ENCODE data around the gene AGPAT1.

The AGPAT1 gene

DNA sequence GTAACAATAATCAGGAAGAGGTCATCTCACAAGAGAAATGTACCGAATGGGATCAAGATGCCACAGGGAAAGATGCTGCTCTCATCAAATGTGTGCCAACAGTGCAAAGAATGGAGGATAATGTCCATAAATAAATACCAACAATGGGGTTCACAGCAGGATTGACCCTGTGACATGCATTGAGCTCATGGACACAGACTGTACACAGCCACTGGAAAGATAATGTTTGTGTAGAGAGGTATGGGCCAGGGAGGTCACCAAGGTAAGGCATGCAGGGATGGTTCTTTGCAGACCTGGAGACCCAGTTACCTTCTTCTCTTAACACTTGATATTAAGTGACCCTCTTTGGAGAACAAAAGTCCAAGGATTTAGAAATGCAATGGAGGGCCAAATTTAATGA lies 1.5 kb downstream of the AGPAT1 start:
- Mint-ChIP-seq H3K36me3 (ENCODE audit: low read depth) (peaks cover 31% of the 10 kb centered on the region), H3K27ac (no peak overlapping the region)
- DNase-seq, result no peak

DNA sequence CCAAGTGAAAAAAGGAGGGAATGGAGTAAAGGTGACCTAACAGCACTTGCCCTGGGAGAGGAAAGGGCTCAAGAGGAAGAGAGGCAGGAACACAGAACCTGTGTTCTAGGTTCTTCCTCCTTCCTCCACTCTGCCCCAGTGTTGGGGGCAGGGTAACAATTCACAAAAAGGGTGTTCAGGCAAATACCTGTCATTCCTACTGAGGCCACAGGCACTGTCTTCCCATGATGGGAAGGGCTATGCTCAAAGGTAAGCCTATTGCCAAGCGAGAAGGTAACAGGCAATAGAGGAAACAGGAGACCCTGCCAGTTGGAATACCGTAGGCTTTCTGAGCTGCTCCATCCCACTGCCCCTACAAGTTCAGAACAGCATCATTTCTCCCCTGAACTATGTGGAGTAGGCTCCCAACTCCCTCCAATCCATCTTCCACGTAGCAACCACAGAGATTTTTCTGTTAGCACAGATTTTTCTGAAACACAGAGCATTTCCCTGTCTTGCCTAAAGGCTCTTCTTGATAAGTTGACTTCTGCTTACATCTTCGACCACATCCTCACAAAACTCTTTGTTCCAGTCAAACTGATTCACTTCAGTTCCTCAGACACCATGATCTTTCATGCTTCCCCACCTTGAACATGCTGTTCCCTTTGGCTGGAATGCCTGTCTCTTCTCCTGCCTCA lies 2.7 kb downstream of the AGPAT1 start:
- no peaks in the 10 kb centered on the region for H3K27me3 Mint-ChIP-seq
- peaks cover 47% of the 10 kb centered on the region for H3K4me1 Mint-ChIP-seq (ENCODE audit: low read depth)
- no peak for DNase-seq
- peaks cover 31% of the 10 kb centered on the region for H3K36me3 Mint-ChIP-seq (ENCODE audit: low read depth)
- H3K27ac Mint-ChIP-seq, result peak overlapping the region; percentile 20
- no peaks in the 10 kb centered on the region for H3K9me3 Mint-ChIP-seq
- no peak overlapping the region for H3K4me3 Mint-ChIP-seq

More for the DNA sequence above, 1.5 kb downstream of the AGPAT1 start:
- Mint-ChIP-seq H3K4me3 (peak overlapping the region; percentile 94), H3K9me3 (no peaks in the 10 kb centered on the region), H3K4me1 (ENCODE audit: low read depth) (peaks cover 56% of the 10 kb centered on the region), H3K27me3 (no peaks in the 10 kb centered on the region)

DNA sequence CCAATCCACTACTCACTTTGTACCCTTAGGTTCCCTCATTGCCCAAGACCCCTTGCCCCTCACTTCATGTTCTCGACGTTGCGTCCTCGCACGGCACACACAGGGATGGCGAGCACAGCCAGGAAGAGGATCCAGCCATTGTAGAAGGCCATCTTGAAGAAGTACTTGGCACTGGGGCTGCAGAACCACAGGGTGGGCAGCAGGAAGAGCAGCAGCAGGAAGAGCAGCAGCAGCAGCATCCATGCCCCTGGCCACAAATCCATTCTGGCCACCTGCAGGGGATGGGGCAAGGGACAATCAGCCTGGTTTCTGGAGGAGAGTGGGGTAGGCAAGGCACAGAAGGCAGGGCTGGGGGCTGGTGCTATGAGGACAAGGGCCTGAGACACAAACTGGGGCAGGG lies 4.7 kb downstream of the AGPAT1 start:
- Mint-ChIP-seq H3K27ac (no peak overlapping the region), H3K4me3 (no peak overlapping the region), H3K27me3 (no peaks in the 10 kb centered on the region), H3K9me3 (no peaks in the 10 kb centered on the region), H3K36me3 (ENCODE audit: low read depth) (peaks cover 48% of the 10 kb centered on the region), H3K4me1 (ENCODE audit: low read depth) (peaks cover 33% of the 10 kb centered on the region)
- peak; percentile 15 for DNase-seq

DNA sequence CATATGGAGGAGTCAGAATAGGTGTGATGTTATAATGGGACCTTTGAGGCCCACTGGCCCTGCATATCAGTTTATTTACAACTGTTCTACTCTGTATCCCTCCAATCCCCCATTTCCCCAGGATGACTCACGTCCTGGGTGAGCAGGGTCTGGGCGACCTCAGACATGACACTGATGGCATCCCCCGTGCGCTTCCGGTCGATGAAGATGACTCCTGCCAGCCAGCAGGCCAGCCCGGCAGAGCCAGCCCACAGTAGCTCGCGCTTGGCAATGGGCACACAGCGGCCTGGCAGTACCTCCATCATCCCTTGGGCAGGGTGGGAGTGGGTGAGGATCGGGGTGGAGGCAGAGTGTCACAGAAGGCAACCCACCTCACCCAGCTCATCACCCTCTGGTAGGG lies 5.6 kb downstream of the AGPAT1 start:
- no peak overlapping the region for H3K27ac Mint-ChIP-seq
- peaks cover 56% of the 10 kb centered on the region for H3K36me3 Mint-ChIP-seq (ENCODE audit: low read depth)
- DNase-seq, result peak; percentile 19
- H3K4me3 Mint-ChIP-seq, result no peak overlapping the region
- H3K27me3 Mint-ChIP-seq, result no peaks in the 10 kb centered on the region
- no peaks in the 10 kb centered on the region for H3K9me3 Mint-ChIP-seq
- H3K4me1 Mint-ChIP-seq (ENCODE audit: low read depth), result peaks cover 30% of the 10 kb centered on the region

DNA sequence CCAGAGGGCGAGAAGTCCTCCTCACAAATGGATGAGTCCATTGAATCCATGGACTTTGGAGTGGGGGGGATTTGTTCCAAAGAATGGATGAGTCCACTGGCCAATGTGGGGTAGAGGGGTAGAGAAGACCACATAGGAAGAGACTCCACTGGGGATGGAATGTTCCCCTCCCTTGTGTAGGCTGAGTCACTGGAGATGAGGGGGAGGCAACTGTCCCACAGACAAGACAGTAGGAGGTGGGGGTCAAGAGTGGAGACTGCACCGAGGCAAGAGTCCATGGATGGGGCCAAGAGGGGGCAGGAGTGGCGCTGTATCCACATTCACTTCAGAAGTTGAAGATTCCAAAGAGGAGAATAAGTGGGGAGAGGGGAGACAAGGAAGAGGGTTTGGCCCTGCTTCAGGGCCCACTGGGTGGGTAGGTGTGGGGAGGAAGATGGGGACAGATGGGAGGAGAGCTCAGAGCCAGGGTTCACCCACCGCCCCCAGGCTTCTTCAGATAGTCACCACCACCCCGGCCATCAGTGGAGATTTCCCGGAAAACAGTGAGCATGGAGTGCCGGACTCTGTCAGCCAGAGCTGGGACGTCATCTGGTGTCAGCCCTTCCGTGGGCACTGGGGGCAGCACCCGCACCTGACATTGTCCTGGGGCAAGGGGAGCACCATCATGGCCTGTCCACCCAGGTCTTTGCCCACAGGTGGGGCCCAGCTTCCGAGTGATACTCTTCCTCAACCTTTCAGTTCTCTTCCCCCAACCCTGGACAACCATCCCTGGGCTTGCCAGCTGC lies 6.9 kb downstream of the AGPAT1 start:
- H3K27me3 Mint-ChIP-seq, result no peaks in the 10 kb centered on the region
- peaks cover 60% of the 10 kb centered on the region for H3K36me3 Mint-ChIP-seq (ENCODE audit: low read depth)
- no peak overlapping the region for H3K4me3 Mint-ChIP-seq
- no peak for DNase-seq
- peaks cover 18% of the 10 kb centered on the region for H3K4me1 Mint-ChIP-seq (ENCODE audit: low read depth)
- H3K9me3 Mint-ChIP-seq, result no peaks in the 10 kb centered on the region
- no peak overlapping the region for H3K27ac Mint-ChIP-seq

DNA sequence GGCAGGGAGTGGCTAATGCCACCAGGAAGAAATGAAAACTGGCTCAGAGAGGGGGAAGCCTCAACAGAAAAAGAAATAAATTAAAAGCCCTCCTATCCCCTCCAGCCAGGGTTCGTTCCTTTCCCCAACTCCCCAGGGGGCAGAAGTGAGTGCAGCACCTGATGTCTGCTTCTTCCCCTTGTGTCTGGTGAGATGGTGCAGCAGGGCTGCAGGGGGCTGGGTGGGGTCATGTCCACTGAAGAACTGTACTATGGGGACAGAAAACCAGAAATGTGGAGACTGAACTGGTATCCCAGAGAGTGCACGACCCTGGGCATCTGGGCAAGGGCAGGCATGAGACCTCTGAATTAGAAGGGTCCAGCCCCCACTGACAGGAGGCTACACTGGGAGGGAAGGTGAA lies 7.5 kb downstream of the AGPAT1 start:
- peak overlapping the region; percentile 23 for H3K27ac Mint-ChIP-seq
- H3K4me3 Mint-ChIP-seq, result no peak overlapping the region
- H3K4me1 Mint-ChIP-seq (ENCODE audit: low read depth), result peaks cover 11% of the 10 kb centered on the region
- no peaks in the 10 kb centered on the region for H3K27me3 Mint-ChIP-seq
- peak; percentile 14 for DNase-seq
- peaks cover 63% of the 10 kb centered on the region for H3K36me3 Mint-ChIP-seq (ENCODE audit: low read depth)
- no peaks in the 10 kb centered on the region for H3K9me3 Mint-ChIP-seq

DNA sequence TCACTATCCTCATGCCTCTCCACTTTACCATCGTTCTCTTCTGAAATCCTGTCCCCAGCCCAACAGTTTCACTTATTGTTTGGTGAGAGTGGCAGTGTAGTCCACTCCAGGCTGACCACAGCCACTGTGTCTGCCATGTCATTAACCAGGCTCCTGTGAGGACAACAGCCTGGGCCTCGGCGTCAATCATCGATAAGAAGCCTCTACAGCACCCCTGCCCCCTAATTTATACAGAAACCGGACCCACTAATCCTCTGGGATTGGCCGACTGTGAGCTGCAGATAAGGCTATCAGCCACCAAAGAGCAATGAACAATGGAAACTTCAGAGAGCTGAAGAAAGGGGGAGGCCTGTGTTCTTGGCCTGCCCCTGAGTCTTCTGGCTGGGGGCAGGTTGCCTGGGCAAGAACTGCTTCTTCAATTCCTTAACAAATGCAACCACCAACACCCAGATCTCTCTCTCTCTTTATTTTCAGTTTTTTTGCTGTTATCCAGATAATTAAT lies 8.1 kb downstream of the AGPAT1 start:
- DNase-seq, result no peak
- H3K4me1 Mint-ChIP-seq (ENCODE audit: low read depth), result peaks cover 6% of the 10 kb centered on the region
- peak overlapping the region; percentile 45 for H3K27ac Mint-ChIP-seq
- no peaks in the 10 kb centered on the region for H3K27me3 Mint-ChIP-seq
- no peak overlapping the region for H3K4me3 Mint-ChIP-seq
- H3K9me3 Mint-ChIP-seq, result no peaks in the 10 kb centered on the region
- peaks cover 68% of the 10 kb centered on the region for H3K36me3 Mint-ChIP-seq (ENCODE audit: low read depth)

DNA sequence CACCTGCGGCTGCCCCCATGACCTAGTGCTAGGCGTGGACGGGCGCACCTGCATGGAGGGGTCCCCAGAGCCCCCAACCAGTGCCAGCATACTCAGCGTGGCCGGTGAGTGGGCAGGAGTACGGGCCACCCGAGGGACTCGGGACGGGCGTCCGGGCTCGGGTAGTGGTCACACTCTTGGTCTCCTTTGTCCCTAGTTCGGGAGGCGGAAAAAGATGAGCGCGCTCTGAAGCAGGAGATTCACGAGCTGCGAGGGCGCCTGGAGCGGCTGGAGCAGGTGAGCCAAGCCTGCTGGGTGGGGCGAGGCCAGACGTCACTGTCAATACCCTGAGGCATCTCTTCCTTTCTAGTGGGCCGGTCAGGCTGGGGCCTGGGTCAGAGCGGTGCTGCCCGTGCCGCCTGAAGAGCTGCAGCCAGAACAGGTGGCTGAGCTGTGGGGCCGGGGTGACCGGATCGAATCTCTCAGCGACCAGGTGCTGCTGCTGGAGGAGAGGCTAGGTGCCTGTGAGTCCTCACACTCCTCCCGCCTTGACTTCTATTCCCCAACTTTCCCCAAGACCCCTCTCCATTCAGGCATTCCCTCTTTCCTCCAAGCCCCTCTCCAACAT lies 8.6 kb downstream of the AGPAT1 start:
- Mint-ChIP-seq H3K4me1 (ENCODE audit: low read depth) (peaks cover 3% of the 10 kb centered on the region), H3K27ac (peak overlapping the region; percentile 45), H3K9me3 (no peaks in the 10 kb centered on the region), H3K36me3 (ENCODE audit: low read depth) (peaks cover 74% of the 10 kb centered on the region), H3K27me3 (no peaks in the 10 kb centered on the region), H3K4me3 (no peak overlapping the region)
- DNase-seq, result no peak

DNA sequence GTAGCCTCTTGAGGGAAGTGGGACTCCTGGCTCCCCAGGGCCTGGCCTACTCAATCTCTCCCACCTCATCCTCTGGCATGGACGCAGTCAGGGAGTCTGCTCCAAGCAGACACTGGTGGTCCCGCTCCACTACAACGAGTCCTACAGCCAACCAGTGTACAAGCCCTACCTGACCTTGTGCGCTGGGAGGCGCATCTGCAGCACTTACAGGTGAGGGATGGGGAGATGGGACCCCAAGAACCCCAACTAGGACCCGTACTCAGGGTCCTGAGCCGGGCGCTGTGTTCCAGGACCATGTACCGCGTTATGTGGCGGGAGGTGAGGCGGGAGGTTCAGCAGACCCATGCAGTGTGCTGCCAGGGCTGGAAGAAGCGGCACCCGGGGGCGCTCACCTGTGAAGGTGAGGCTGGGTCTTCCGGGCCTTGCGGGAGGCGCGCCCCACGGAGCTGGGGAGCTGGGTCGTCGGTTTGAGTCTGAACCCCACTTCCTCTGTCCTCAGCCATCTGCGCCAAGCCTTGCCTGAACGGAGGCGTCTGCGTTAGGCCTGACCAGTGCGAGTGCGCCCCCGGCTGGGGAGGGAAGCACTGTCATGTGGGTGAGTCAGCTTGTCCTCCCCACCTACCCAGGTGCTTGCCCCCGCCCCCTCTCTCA lies 9.3 kb downstream of the AGPAT1 start:
- H3K4me3 Mint-ChIP-seq, result no peak overlapping the region
- DNase-seq, result no peak
- H3K9me3 Mint-ChIP-seq, result no peaks in the 10 kb centered on the region
- H3K4me1 Mint-ChIP-seq (ENCODE audit: low read depth), result peaks cover 3% of the 10 kb centered on the region
- H3K36me3 Mint-ChIP-seq (ENCODE audit: low read depth), result peaks cover 77% of the 10 kb centered on the region
- no peaks in the 10 kb centered on the region for H3K27me3 Mint-ChIP-seq
- no peak overlapping the region for H3K27ac Mint-ChIP-seq

DNA sequence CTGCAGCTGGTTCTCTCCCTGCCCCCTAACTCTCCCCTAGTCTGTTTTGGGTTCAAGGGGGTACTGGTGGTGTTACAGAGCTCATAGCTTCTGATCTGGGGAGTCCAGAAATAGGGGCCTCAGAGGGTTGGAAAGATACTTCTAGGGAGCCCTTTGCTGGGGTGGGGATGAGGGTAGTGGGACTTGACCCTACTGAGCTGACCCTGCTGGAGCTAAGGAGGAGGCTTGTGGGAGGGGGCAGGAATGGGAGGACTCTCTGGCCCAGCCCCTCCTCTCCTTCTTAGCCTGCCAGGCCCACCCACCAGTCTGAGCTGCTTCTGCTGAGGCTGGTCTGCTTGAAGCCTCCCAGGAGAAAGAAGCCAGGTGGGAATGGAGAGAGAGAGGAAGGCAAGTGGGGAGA lies 11.6 kb downstream of the AGPAT1 start, which contains the start of gene EGFL8:
EGFL8 (plus strand) TSS at position 301 of the 400 bp plus-strand sequence. CDS start 1,571 bp downstream, outside the sequence.
- DNase-seq, result no peak
- Mint-ChIP-seq H3K36me3 (ENCODE audit: low read depth) (peaks cover 60% of the 10 kb centered on the region), H3K4me1 (ENCODE audit: low read depth) (no peaks in the 10 kb centered on the region), H3K9me3 (no peaks in the 10 kb centered on the region), H3K4me3 (no peak within 1 kb of the TSS), H3K27me3 (no peaks in the 10 kb centered on the region), H3K27ac (no peak within 1 kb of the TSS)

DNA sequence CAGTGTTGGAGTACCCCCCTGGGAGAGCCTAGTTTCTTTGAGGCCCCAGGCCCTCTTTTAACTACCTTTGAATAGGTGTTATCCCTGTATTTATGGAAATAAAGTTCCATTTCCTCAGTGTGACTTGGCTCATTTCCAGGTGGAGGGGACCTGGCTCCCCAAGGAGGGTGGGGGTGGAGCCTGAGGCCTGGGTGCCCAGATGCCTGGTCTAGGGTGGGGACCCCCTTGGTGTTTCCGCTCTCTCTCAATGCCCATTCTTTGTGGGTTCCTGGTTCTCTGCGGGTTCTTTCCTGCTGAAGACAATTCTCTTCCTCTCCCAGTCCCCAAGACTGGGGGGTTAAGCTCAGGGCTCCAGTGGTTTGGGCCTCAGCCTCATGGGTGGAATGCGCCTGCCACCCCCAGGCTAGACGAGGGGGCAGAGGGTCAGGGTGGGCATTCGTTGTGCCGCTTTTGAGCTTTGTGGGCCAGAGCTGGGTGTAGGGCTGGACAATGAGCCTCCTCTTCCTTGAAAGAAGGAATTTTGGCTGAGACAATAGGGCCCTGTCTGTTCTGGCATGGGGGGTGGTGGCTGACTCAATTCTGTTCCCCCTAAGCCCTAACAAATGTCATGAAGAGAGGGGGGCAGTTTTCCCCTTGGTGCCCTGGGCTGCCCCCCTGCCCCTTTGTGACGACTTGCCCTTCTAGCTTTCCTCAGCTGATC lies 12.2 kb downstream of the AGPAT1 start:
- DNase-seq, result no peak
- Mint-ChIP-seq H3K4me3 (no peak overlapping the region), H3K9me3 (no peaks in the 10 kb centered on the region), H3K27ac (no peak overlapping the region), H3K27me3 (no peaks in the 10 kb centered on the region), H3K4me1 (ENCODE audit: low read depth) (no peaks in the 10 kb centered on the region), H3K36me3 (ENCODE audit: low read depth) (peaks cover 55% of the 10 kb centered on the region)

DNA sequence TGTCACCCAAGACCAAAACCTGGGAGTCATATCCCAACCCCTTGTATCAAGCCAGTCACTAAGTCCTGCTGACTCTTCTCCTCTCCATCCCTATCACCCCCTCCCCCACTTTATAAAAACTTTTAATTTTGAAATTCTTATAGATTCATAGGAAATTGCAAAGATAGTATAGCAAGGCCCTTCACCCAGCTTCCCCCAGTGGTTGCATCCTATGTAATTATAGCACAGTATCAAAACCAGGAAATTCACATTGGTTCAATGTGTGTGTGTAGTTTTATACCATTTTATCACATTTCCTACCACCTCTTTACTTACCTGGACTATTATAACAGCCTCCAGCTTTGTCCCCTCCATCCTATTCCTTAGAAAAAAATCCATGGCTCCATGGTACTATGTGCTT lies 17.8 kb downstream of the AGPAT1 start:
- Mint-ChIP-seq H3K36me3 (ENCODE audit: low read depth) (peaks cover 53% of the 10 kb centered on the region), H3K27ac (no peak overlapping the region), H3K27me3 (no peaks in the 10 kb centered on the region), H3K9me3 (no peaks in the 10 kb centered on the region), H3K4me1 (ENCODE audit: low read depth) (peaks cover 22% of the 10 kb centered on the region), H3K4me3 (no peak overlapping the region)
- DNase-seq, result no peak

DNA sequence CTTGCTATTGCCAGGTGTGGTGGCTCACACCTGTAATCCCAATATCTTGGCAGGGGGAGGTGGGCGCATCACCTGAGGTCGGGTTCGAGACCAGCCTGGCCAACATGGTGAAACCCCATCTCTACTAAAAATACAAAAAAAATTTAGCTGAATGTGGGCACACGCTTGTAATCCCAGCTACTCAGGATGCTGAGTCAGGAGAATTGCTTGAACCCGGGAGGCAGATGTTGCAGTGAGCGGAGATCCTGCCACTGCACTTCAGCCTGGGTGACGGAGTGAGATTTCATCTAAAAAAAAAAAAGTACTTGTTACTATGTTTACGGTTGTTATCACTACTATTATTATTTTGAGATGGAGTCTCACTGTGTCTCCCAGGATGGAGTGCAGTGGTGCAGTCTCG lies 19.0 kb downstream of the AGPAT1 start:
- Mint-ChIP-seq H3K4me3 (no peak overlapping the region), H3K36me3 (ENCODE audit: low read depth) (peaks cover 41% of the 10 kb centered on the region), H3K27me3 (no peaks in the 10 kb centered on the region), H3K4me1 (ENCODE audit: low read depth) (peaks cover 34% of the 10 kb centered on the region), H3K27ac (no peak overlapping the region), H3K9me3 (no peaks in the 10 kb centered on the region)
- DNase-seq, result no peak

All from activated T-cell treated with anti-CD3 and anti-CD28 coated beads, Interleukin-2, amount 50 U/mL, for 24 hours (primary cell).